NCI-H1105 treated with DMSO at 0.1 percent for 48 hours (cell line): ENCODE results near the gene LIG1.

Experiments
- DNase-seq: peaks from one replicate; lab custom pipeline; 2025; lab: John Stamatoyannopoulos, UW

Gene LIG1

GRCh38 chr19:48181505-48181904, 11.4 kb upstream of the LIG1 start:
- DNase-seq, result no peak

GRCh38 chr19:48176226-48176625, 6.1 kb upstream of the LIG1 start:
- no peak for DNase-seq

GRCh38 chr19:48175578-48175977, 5.4 kb upstream of the LIG1 start:
- DNase-seq, result no peak

GRCh38 chr19:48174445-48175030, 4.4 kb upstream of the LIG1 start:
- DNase-seq, result no peak

- no peak for DNase-seq
These were observed 1.6 kb upstream of the LIG1 start for GRCh38 chr19:48171710-48172109.

- peak; percentile 52 for DNase-seq
These were observed 738 bp upstream of the LIG1 start for GRCh38 chr19:48170817-48171347.

- peak; percentile 71 for DNase-seq
These were observed 586 bp downstream of the LIG1 start for GRCh38 chr19:48169578-48169938.

- no peak for DNase-seq
These were observed 1.5 kb downstream of the LIG1 start for GRCh38 chr19:48168689-48169088.

- no peak for DNase-seq
These were observed 11.8 kb downstream of the LIG1 start for GRCh38 chr19:48158210-48158790.

- DNase-seq, result no peak
These were observed 16.1 kb downstream of the LIG1 start for GRCh38 chr19:48154003-48154402.

- DNase-seq, result peak; percentile 48
These were observed 17.6 kb downstream of the LIG1 start for GRCh38 chr19:48152551-48152950.

GRCh38 chr19:48149430-48149829, 20.7 kb downstream of the LIG1 start:
- no peak for DNase-seq

- no peak for DNase-seq
These were observed 21.6 kb downstream of the LIG1 start for GRCh38 chr19:48148576-48148975.

- DNase-seq, result no peak
These were observed 22.5 kb downstream of the LIG1 start for GRCh38 chr19:48147597-48148175.

- DNase-seq, result no peak
These were observed 31.1 kb downstream of the LIG1 start for GRCh38 chr19:48139053-48139452.

- no peak for DNase-seq
These were observed 32.7 kb downstream of the LIG1 start for GRCh38 chr19:48137411-48137810.

- no peak for DNase-seq
These were observed 33.6 kb downstream of the LIG1 start for GRCh38 chr19:48136547-48136946.

- no peak for DNase-seq
These were observed 34.7 kb downstream of the LIG1 start for GRCh38 chr19:48135411-48135810.

GRCh38 chr19:48133094-48133493, 37.0 kb downstream of the LIG1 start:
- no peak for DNase-seq

GRCh38 chr19:48127561-48127960, 42.6 kb downstream of the LIG1 start:
- DNase-seq, result no peak

- DNase-seq, result no peak
These were observed 46.1 kb downstream of the LIG1 start for GRCh38 chr19:48123907-48124651.

- no peak for DNase-seq
These were observed 47.7 kb downstream of the LIG1 start for GRCh38 chr19:48122421-48122820.

- DNase-seq, result no peak
These were observed 48.2 kb downstream of the LIG1 start for GRCh38 chr19:48121909-48122371.
